NCI-H1417 (cell line): ENCODE data around the gene DTD1.

Source experiments
- DNase-seq, 3 experiments: peaks; one replicate each; lab custom pipeline; 2025; lab: John Stamatoyannopoulos, UW

DTD1 gene

GRCh38 chr20:18663932-18664331 is 76.1 kb downstream of the DTD1 start:
- DNase-seq, result no peak

GRCh38 chr20:18665135-18665534 is 77.3 kb downstream of the DTD1 start:
- peak in 1 of 3 experiments; percentile 7 for DNase-seq

GRCh38 chr20:18666803-18667415 is 79.1 kb downstream of the DTD1 start:
- DNase-seq, result peak; percentile 82 to 96 (median 92)

- DNase-seq, result no peak
Observed at GRCh38 chr20:18669241-18670019, 81.6 kb downstream of the DTD1 start.

GRCh38 chr20:18671203-18671710 is 83.4 kb downstream of the DTD1 start:
- no peak for DNase-seq

GRCh38 chr20:18672834-18673233 is 85.0 kb downstream of the DTD1 start:
- peak in 1 of 3 experiments; percentile 19 for DNase-seq

- peak; percentile 39 to 65 (median 47) for DNase-seq
Observed at GRCh38 chr20:18676396-18676795, 88.5 kb downstream of the DTD1 start.

GRCh38 chr20:18677126-18677525 is 89.3 kb downstream of the DTD1 start:
- peak in 1 of 3 experiments; percentile 65 for DNase-seq

- DNase-seq, result peak; percentile 34 to 85 (median 55)
Observed at GRCh38 chr20:18678549-18679419, 90.9 kb downstream of the DTD1 start.

GRCh38 chr20:18683839-18684238 is 96.0 kb downstream of the DTD1 start:
- no peak for DNase-seq

- no peak for DNase-seq
Observed at GRCh38 chr20:18684775-18685174, 96.9 kb downstream of the DTD1 start.

GRCh38 chr20:18685406-18685805 is 97.6 kb downstream of the DTD1 start:
- DNase-seq, result no peak

GRCh38 chr20:18686696-18687095 is 98.8 kb downstream of the DTD1 start:
- DNase-seq, result no peak

GRCh38 chr20:18688676-18689075 is 100.8 kb downstream of the DTD1 start:
- no peak for DNase-seq

- no peak for DNase-seq
Observed at GRCh38 chr20:18689557-18689956, 101.7 kb downstream of the DTD1 start.

- peak in 1 of 3 experiments; percentile 22 for DNase-seq
Observed at GRCh38 chr20:18692447-18692846, 104.6 kb downstream of the DTD1 start.

- peak; percentile 9 to 73 (median 25) for DNase-seq
Observed at GRCh38 chr20:18694071-18694470, 106.2 kb downstream of the DTD1 start.

GRCh38 chr20:18695175-18695574 is 107.3 kb downstream of the DTD1 start:
- no peak for DNase-seq

- no peak for DNase-seq
Observed at GRCh38 chr20:18698735-18699380, 111.0 kb downstream of the DTD1 start.

- no peak for DNase-seq
Observed at GRCh38 chr20:18701969-18702368, 114.1 kb downstream of the DTD1 start.

- no peak for DNase-seq
Observed at GRCh38 chr20:18702736-18703135, 114.9 kb downstream of the DTD1 start.

GRCh38 chr20:18705490-18705889 is 117.6 kb downstream of the DTD1 start:
- no peak for DNase-seq
